Large intestine (tissue), 3 donors: ENCODE results near the gene GPS2. TPM values are rescaled to one million over a fixed set of nuclear protein-coding genes. Genes with fewer than 3 reads are reported as not detected.

Experiments
- DNase-seq, 2 donors: peaks; one replicate each; pipeline versions ENCODE4 v3.0.0 to v3.0.0-alpha.2; 2013
- H3K27ac ChIP-seq: one replicate; pipeline ENCODE4 v1.5.1; 2013; ENCODE audit warnings: low read length
- H3K27me3 ChIP-seq: 2 replicates; pipeline ENCODE4 v1.6.1; 2013; ENCODE audit warnings: low read length; ENCODE audit not compliant: control insufficient read depth, insufficient read depth
- H3K36me3 ChIP-seq: 2 replicates; pipeline ENCODE4 v1.6.1; 2013; ENCODE audit warnings: low read length; ENCODE audit not compliant: control insufficient read depth, insufficient read depth
- H3K4me1 ChIP-seq: one replicate; pipeline ENCODE4 v1.6.1; 2013; ENCODE audit warnings: low read length; ENCODE audit not compliant: control insufficient read depth, insufficient read depth
- H3K4me3 ChIP-seq: one replicate; pipeline ENCODE4 v1.5.1; 2013; ENCODE audit warnings: low read length
- H3K9me3 ChIP-seq: one replicate; pipeline ENCODE4 v1.6.1; 2013; ENCODE audit warnings: mild to moderate bottlenecking, low read depth, low read length, moderate library complexity; ENCODE audit not compliant: control insufficient read depth
- WGBS: methylation state at CpG from one replicate; pipeline ENCODE4 v1.1.5; 2013; ENCODE audit warnings: low lambda C conversion rate; ENCODE audit not compliant: insufficient coverage; 5-methylcytosine and 5-hydroxymethylcytosine counted together
- polyA plus RNA-seq: library from polyadenylated mRNA; unstranded; fragments of 120-200 nt; gene quantifications from one replicate; pipeline ENCODE4 v1.2.1, GENCODE V29; 2013

GPS2 gene
- polyA plus RNA-seq, 1 donor: 53.0 TPM

DNA sequence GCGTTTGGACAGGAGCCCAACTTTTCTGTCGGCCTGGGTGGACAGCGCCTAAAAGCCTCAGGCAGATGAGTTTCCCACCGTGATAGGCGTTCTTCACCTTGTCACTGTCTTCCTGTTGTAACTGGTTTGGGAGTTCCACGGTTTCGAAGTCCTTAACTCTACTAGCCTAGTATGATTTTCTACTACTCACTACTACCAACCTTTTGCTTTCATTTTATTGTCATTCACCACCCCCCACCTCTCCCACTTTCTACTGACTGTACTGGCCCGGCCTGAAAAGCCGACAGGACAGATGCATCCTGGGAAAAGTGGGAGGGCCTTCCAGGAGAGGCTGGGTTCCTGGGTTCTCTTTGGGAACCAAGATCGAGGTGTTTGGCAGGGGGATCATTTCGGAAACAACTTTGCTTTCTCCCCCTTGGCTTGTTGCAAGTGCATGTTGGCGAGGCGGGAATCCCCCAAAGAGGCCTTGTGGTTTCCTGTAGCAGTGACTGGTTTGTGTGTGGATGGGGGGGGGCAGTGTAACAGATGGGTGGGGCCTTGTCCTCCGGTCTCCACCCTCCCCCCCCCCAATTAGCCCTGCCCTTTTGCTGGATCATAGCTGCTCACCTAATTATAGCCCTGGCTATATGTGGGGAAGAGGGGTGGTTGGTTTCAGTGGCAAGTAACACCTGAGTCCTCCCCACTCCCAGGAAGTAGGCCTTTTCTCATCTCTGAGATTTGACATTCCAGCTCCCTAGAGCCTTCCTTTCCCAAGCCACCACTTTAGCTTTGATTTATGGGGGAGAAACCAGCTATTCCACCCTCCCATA, 6.3 kb downstream of the GPS2 start:
- H3K27me3 ChIP-seq: no peaks in the 10 kb centered on the region
- peaks cover 13% of the 10 kb centered on the region for H3K4me1 ChIP-seq
- H3K4me3 ChIP-seq: peak overlapping the region; percentile 94
- H3K36me3 ChIP-seq: peaks cover 41% of the 10 kb centered on the region
- peak; percentile 78 to 89 for DNase-seq
- no peaks in the 10 kb centered on the region for H3K9me3 ChIP-seq
- 0% methylated on average over 2 of the region's 14 CpGs for WGBS
- H3K27ac ChIP-seq: peak overlapping the region; percentile 97

GRCh38 chr17:7307686-7308624, 7.2 kb downstream of the GPS2 start:
- Histone ChIP-seq H3K27me3 (no peaks in the 10 kb centered on the region), H3K36me3 (peaks cover 32% of the 10 kb centered on the region), H3K27ac (peak overlapping the region; percentile 97), H3K4me3 (peak overlapping the region; percentile 94), H3K9me3 (no peaks in the 10 kb centered on the region), H3K4me1 (peaks cover 13% of the 10 kb centered on the region)
- DNase-seq: peak; percentile 48 to 54
- no CpG with 5 or more reads among the region's 104 CpGs for WGBS

GRCh38 chr17:7306911-7307685, 8.1 kb downstream of the GPS2 start, which contains the start of gene EIF5A:
TSS of gene EIF5A (plus strand) at chr17:7307628. CDS start at chr17:7309636, 2,008 bp downstream.
- Histone ChIP-seq H3K27ac (peak within 1 kb of the TSS; percentile 97), H3K36me3 (peaks cover 24% of the 10 kb centered on the region)
- WGBS: no CpG with 5 or more reads among the region's 64 CpGs

DNA sequence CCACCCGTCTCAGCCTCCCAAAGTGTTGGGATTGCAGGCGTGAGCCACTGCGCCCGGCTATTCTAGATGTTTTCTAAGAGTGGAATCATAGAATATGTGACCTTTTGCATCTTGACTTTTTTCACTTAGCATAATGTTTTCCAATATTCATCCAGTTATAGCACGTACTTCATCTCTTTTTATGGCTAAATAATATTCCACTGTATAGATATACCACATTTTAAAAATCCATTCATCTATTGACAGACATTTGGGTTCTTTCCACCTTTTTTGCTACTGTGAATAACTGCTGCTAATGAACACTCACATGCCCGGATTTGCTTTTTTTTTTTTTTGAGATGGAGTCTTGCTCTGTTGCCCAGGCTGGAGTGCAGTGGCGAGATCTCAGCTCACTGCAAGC, 11.0 kb downstream of the GPS2 start:
- H3K27ac ChIP-seq: no peak overlapping the region
- WGBS: 97% methylated on average over 5 of the region's 7 CpGs

More at GRCh38 chr17:7306911-7307685, 8.1 kb downstream of the GPS2 start, which contains the start of gene EIF5A:
- H3K4me3 ChIP-seq: peak within 1 kb of the TSS; percentile 94
- peaks cover 13% of the 10 kb centered on the region for H3K4me1 ChIP-seq
- peak; percentile 100 for DNase-seq
- no peaks in the 10 kb centered on the region for H3K9me3 ChIP-seq
- no peaks in the 10 kb centered on the region for H3K27me3 ChIP-seq

DNA sequence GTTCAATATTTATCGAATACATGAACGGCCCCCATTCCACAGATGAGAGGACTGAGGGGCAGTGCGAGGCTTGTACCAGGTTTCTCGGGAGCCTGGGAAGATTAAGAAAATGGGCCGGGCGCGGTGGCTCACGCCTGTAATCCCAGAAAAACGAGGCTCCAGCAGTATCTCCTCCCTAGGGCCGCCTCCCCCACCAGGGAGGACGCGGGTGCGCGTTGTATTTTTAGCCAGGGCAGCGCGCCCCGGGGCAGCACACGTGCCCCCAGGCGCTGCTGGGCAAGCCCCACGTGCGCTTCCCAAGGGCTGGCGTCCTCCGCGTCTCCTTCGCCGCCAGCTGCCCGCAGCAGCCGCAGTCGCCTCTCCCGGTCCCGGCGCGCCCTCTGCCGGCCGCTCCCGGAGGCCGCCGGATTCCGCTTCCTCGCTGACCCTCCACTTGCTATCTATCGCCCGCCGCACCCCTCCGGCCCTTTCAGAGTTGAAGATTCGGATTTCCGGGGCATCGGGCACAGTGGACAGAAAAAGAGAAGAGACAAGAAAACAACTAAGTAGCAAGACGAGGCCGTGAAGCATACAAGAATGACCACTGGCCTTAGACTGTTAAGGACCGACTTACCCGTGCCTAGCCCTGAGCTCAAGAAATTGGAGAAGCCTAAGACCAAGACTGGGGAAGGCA, 18.8 kb downstream of the GPS2 start:
- Histone ChIP-seq H3K27ac (no peak overlapping the region), H3K27me3 (peaks cover 34% of the 10 kb centered on the region), H3K9me3 (peaks cover 6% of the 10 kb centered on the region), H3K36me3 (no peaks in the 10 kb centered on the region), H3K4me3 (no peak overlapping the region), H3K4me1 (peaks cover 34% of the 10 kb centered on the region)
- WGBS: no CpG with 5 or more reads among the region's 51 CpGs
- peak; percentile 71 to 74 for DNase-seq

More for the DNA sequence above, 11.0 kb downstream of the GPS2 start:
- Histone ChIP-seq H3K27me3 (no peaks in the 10 kb centered on the region), H3K4me1 (peaks cover 3% of the 10 kb centered on the region), H3K9me3 (no peaks in the 10 kb centered on the region), H3K36me3 (no peaks in the 10 kb centered on the region), H3K4me3 (no peak overlapping the region)
- DNase-seq: no peak

DNA sequence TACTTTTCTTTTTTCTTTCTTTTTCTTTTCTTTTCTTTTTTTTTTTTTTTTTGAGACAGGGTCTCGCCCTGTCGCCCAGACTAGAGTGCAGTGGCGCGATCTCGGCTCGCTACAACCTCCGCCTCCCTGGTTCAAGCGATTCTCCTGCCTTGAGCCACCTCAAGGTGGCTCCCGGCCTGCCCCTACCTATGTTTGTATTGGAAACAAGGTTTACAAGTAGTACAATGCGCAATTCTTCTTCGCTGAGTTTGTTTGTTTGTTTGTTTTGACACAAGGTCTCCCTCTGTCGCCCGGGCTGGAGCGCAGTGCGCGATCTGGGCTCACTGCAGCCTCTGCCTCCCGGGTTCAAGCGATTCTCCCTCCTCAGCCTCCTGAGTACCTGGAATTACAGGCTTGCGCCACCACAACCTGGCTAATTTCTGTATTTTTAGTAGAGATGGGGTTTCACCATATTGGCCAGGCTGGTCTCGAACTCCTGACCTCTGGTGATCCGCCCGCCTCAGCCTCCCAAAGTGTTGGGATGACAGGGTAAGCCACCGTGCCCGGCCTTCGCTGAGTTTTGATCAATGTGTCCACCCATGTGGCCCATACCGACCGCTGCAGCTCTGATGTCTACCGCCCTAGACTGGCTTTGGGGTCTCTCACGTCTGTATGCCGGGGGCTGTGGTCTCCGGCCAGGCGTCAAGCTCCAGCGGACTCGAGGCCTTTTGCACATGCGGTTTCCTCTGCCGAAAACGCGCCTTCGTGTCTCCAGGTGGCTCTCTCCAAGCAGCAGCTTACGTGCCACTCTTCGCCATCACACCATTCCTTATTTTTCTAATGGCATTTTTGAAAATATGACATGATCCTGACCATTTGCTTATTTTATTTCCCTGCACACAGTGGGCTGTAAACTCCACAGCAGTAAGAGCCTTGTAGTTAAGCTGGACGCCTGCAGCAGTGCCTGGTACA, 19.7 kb downstream of the GPS2 start:
- H3K36me3 ChIP-seq: no peaks in the 10 kb centered on the region
- peaks cover 37% of the 10 kb centered on the region for H3K27me3 ChIP-seq
- no peak for DNase-seq
- peaks cover 34% of the 10 kb centered on the region for H3K4me1 ChIP-seq
- H3K27ac ChIP-seq: no peak overlapping the region
- peaks cover 6% of the 10 kb centered on the region for H3K9me3 ChIP-seq
- H3K4me3 ChIP-seq: peak overlapping the region; percentile 31
- no CpG with 5 or more reads among the region's 42 CpGs for WGBS

DNA sequence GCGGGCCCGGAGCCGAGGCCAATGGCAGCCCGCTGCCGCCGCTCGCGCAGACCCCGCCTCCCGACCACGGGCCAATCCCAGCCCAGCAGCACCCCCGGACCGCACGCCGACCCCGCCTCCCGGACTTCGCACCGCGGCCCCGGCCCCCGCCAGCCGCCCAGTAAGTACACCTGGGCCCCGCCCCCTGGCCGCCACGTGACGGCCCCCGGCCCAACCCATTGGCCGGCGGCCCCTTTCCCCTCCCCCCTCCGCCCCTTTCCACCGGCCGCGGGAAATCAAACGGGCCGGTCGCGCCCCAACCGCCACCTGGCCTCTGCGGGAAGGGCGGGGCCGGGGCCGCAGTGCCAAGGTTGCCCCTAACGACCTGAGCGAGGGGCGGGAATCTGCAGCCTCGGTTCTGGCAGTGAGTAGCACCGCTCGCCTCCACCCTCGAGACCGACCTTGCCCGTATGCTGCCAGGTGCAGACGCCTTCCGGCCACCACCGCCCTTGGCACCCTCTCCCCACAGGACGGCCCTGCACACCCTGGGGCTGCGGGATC, 20.5 kb downstream of the GPS2 start, which contains the start of gene YBX2:
Gene YBX2 (minus strand): TSS at position 26 of the 540 bp plus-strand sequence. CDS start 139 bp downstream, outside the sequence.
- DNase-seq: peak; percentile 92 to 95
- H3K27me3 ChIP-seq: peaks cover 37% of the 10 kb centered on the region
- peak within 1 kb of the TSS; percentile 31 for H3K4me3 ChIP-seq
- peaks cover 34% of the 10 kb centered on the region for H3K4me1 ChIP-seq
- peaks cover 6% of the 10 kb centered on the region for H3K9me3 ChIP-seq
- H3K36me3 ChIP-seq: no peaks in the 10 kb centered on the region
- WGBS: 0% methylated on average over 2 of the region's 57 CpGs
- no peak within 1 kb of the TSS for H3K27ac ChIP-seq

DNA sequence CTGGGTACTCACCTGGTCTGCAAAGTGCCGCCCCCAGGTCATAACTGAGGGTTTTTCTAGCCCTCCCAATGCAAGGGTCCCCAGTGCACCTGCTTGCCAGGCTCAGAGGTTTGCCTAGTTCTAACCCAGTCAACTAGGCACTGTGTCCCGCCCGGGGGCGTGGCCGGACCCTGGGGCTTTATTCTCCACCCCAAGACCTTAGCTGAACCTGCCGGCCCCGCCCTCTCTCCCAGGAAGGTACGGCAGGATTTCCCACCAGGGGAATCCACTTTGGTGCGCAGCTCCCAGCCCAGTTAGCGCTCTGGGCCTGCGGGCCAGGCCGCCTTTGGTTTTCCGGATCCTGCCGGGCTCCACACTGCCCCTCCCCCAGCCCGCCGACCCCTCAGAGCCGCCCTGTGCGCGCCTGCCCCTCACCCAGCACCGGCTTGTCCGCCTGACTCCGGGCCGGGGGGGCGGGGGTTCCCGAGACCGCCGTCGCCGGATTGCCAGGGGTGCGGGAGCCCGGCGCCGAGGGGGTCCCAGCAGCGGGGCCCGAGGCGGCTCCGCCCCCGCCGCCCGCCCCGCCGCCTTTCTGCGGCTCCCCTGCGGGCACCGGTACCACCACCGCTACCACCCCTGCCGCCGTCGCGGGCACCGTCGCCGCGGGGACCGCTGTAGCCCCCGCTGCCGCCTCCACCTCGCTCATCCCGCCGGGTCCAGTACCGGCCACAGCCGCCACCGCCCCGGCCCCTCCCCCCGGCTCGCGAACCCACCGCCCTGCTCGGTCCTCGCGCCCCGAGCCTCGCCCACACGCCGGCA, 21.1 kb downstream of the GPS2 start:
- no peak overlapping the region for H3K4me3 ChIP-seq
- peak; percentile 31 to 64 for DNase-seq

More for the DNA sequence above, 21.1 kb downstream of the GPS2 start:
- H3K27me3 ChIP-seq: peaks cover 37% of the 10 kb centered on the region
- H3K36me3 ChIP-seq: no peaks in the 10 kb centered on the region
- WGBS: no CpG with 5 or more reads among the region's 75 CpGs
- H3K4me1 ChIP-seq: peaks cover 34% of the 10 kb centered on the region
- H3K27ac ChIP-seq: no peak overlapping the region
- peaks cover 6% of the 10 kb centered on the region for H3K9me3 ChIP-seq
